A673 (cell line): ENCODE measurements around the gene GNG3.

Source experiments
- EZH2 ChIP-seq: fragments of 200-600 bp; sonication (generic); IDR thresholded peaks from 2 replicates; pipeline ENCODE4 v1.6.1; 2017; ENCODE audit warnings: borderline replicate concordance, low read depth, mild to moderate bottlenecking, mixed read lengths, antibody characterized with exemption, low read length; ENCODE audit not compliant: poor library complexity, severe bottlenecking
- TF ChIP-seq, protein P1 (sequence below): fragments of 300-800, 200-600 bp; sonication (generic); conservative IDR thresholded peaks from 2 replicates; pipeline ENCODE4 v1.5.1; 2017; ENCODE audit warnings: low read depth, mild to moderate bottlenecking, antibody characterized with exemption, low read length, moderate library complexity, mixed read lengths

GRCh38 chr11:62682518-62682917 is 25.0 kb upstream of the GNG3 start:
- TF ChIP-seq, protein P1, sequence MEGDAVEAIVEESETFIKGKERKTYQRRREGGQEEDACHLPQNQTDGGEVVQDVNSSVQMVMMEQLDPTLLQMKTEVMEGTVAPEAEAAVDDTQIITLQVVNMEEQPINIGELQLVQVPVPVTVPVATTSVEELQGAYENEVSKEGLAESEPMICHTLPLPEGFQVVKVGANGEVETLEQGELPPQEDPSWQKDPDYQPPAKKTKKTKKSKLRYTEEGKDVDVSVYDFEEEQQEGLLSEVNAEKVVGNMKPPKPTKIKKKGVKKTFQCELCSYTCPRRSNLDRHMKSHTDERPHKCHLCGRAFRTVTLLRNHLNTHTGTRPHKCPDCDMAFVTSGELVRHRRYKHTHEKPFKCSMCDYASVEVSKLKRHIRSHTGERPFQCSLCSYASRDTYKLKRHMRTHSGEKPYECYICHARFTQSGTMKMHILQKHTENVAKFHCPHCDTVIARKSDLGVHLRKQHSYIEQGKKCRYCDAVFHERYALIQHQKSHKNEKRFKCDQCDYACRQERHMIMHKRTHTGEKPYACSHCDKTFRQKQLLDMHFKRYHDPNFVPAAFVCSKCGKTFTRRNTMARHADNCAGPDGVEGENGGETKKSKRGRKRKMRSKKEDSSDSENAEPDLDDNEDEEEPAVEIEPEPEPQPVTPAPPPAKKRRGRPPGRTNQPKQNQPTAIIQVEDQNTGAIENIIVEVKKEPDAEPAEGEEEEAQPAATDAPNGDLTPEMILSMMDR: no peak
- no peak for TF ChIP-seq EZH2
